GM19467 (cell line): Measurements from ENCODE around the gene BTLA.
"Not testable (repeated sequence)": the region's sequence is repeated elsewhere in the genome, so short reads cannot be mapped to it uniquely, and the experiment has no call there.

Source experiments
- ATAC-seq: cut with Tn5 transposase; IDR thresholded peaks from one replicate; pipeline ENCODE4 v1.9.1; 2021; ENCODE audit warnings: mild to moderate bottlenecking, moderate library complexity; ENCODE audit not compliant: unreplicated experiment

Gene BTLA

GRCh38 chr3:112492124-112492523 is 7.1 kb downstream of the BTLA start:
- no peak for ATAC-seq

GRCh38 chr3:112491373-112491772 is 7.9 kb downstream of the BTLA start:
- ATAC-seq: no peak

GRCh38 chr3:112489674-112490479 is 9.4 kb downstream of the BTLA start:
- no peak for ATAC-seq

- no peak for ATAC-seq
Measured at GRCh38 chr3:112486811-112487505, 12.3 kb downstream of the BTLA start.

- no peak for ATAC-seq
Measured at GRCh38 chr3:112484352-112484751, 14.9 kb downstream of the BTLA start.

- ATAC-seq: no peak
Measured at GRCh38 chr3:112482675-112483074, 16.6 kb downstream of the BTLA start.

GRCh38 chr3:112481302-112481721 is 18.0 kb downstream of the BTLA start:
- ATAC-seq: no peak

- ATAC-seq: no peak
Measured at GRCh38 chr3:112477891-112478290, 21.4 kb downstream of the BTLA start.

- no peak for ATAC-seq
Measured at GRCh38 chr3:112476346-112476745, 22.9 kb downstream of the BTLA start.

- no peak for ATAC-seq
Measured at GRCh38 chr3:112474796-112475195, 24.5 kb downstream of the BTLA start.

- ATAC-seq: no peak
Measured at GRCh38 chr3:112472691-112473090, 26.6 kb downstream of the BTLA start.

GRCh38 chr3:112471596-112472325 is 27.5 kb downstream of the BTLA start:
- ATAC-seq: no peak

GRCh38 chr3:112470788-112471187 is 28.5 kb downstream of the BTLA start:
- ATAC-seq: no peak

- ATAC-seq: no peak
Measured at GRCh38 chr3:112469671-112470070, 29.6 kb downstream of the BTLA start.

GRCh38 chr3:112467539-112467938 is 31.7 kb downstream of the BTLA start:
- no peak for ATAC-seq

- ATAC-seq: no peak
Measured at GRCh38 chr3:112466020-112466419, 33.3 kb downstream of the BTLA start.

GRCh38 chr3:112464264-112464663 is 35.0 kb downstream of the BTLA start:
- ATAC-seq: peak; percentile 35

- ATAC-seq: peak; percentile 48
Measured at GRCh38 chr3:112463250-112463649, 36.0 kb downstream of the BTLA start.

GRCh38 chr3:112461787-112462186 is 37.5 kb downstream of the BTLA start:
- not testable (repeated sequence) for ATAC-seq

- peak; percentile 43 for ATAC-seq
Measured at GRCh38 chr3:112460519-112461195, 38.6 kb downstream of the BTLA start.

- ATAC-seq: no peak
Measured at GRCh38 chr3:112459750-112460149, 39.5 kb downstream of the BTLA start.
